Subcutaneous abdominal adipose tissue (tissue), 5 donors: ENCODE measurements around the gene KRTAP15-1.

Source experiments
- H3K27ac ChIP-seq: one replicate; pipeline ENCODE4 v1.7.0; 2013; ENCODE audit warnings: low read depth, mild to moderate bottlenecking, inconsistent platforms, low read length, moderate library complexity
- H3K27me3 ChIP-seq, 5 donors: one replicate each; pipeline ENCODE4 v1.7.0; 2013; ENCODE audit warnings: low read length in 5 of 5, inconsistent platforms in 1 of 5; ENCODE audit not compliant: control insufficient read depth in 5 of 5, insufficient read depth in 4 of 5
- H3K36me3 ChIP-seq, 5 donors: one replicate each; pipeline ENCODE4 v1.7.0; 2013; ENCODE audit warnings: low read length in 5 of 5; ENCODE audit not compliant: control insufficient read depth in 5 of 5, insufficient read depth in 5 of 5
- H3K4me1 ChIP-seq, 5 donors: one replicate each; pipeline ENCODE4 v1.7.0; 2013; ENCODE audit warnings: low read length in 5 of 5, mild to moderate bottlenecking in 3 of 5, moderate library complexity in 1 of 5; ENCODE audit not compliant: control insufficient read depth in 5 of 5, insufficient read depth in 5 of 5
- H3K4me3 ChIP-seq, 5 donors: one replicate each; pipeline ENCODE4 v1.7.0; 2013; ENCODE audit warnings: low read length in 5 of 5, low read depth in 1 of 5
- H3K9ac ChIP-seq, 5 donors: one replicate each; pipeline ENCODE4 v1.7.0; 2013; ENCODE audit warnings: low read length in 5 of 5, mild to moderate bottlenecking in 4 of 5, moderate library complexity in 3 of 5
- H3K9me3 ChIP-seq, 5 donors: one replicate each; pipeline ENCODE4 v1.7.0; 2013; ENCODE audit warnings: low read length in 5 of 5; ENCODE audit not compliant: control insufficient read depth in 5 of 5
- donor health status: healthy.
- donor health status: healthy.
- donor health status: healthy.
- donor health status: healthy.
- donor health status: healthy.

KRTAP15-1 gene

GRCh38 chr21:30482130-30482529 lies 42.1 kb downstream of the KRTAP15-1 start:
- H3K9me3 ChIP-seq, result peaks cover 0 to 4% (median 0%) of the 10 kb centered on the region in 5 donors
- H3K27me3 ChIP-seq, result no peaks in the 10 kb centered on the region
- H3K9ac ChIP-seq, result no peak overlapping the region
- H3K4me3 ChIP-seq, result no peak overlapping the region
- H3K27ac ChIP-seq, result no peak overlapping the region
- no peaks in the 10 kb centered on the region for H3K4me1 ChIP-seq
- H3K36me3 ChIP-seq, result no peaks in the 10 kb centered on the region

- no peaks in the 10 kb centered on the region for H3K36me3 ChIP-seq
- no peaks in the 10 kb centered on the region for H3K4me1 ChIP-seq
- no peaks in the 10 kb centered on the region for H3K27me3 ChIP-seq
- H3K9ac ChIP-seq, result no peak overlapping the region
- H3K4me3 ChIP-seq, result no peak overlapping the region
- H3K27ac ChIP-seq, result no peak overlapping the region
- H3K9me3 ChIP-seq, result peaks cover 0 to 4% (median 0%) of the 10 kb centered on the region in 5 donors
These were observed 46.1 kb downstream of the KRTAP15-1 start for GRCh38 chr21:30486180-30486579.

- Histone ChIP-seq H3K27ac (no peak within 1 kb of the TSS), H3K4me1 (peaks cover 0 to 6% (median 0%) of the 10 kb centered on the region in 5 donors), H3K4me3 (no peak within 1 kb of the TSS), H3K9me3 (peaks cover 0 to 4% (median 0%) of the 10 kb centered on the region in 5 donors), H3K36me3 (no peaks in the 10 kb centered on the region), H3K9ac (no peak within 1 kb of the TSS), H3K27me3 (no peaks in the 10 kb centered on the region)
These were observed 47.3 kb downstream of the KRTAP15-1 start, which contains the start of gene KRTAP19-2 for GRCh38 chr21:30487336-30487735. Gene KRTAP19-2 (minus strand): TSS chr21:30487436. CDS start chr21:30487348, 88 bp downstream.
